OCI-LY1 (cell line): ENCODE results near the gene DCAF4.

Experiments used
- H2AFZ ChIP-seq: fragments of 200-600 bp; sonication (generic), shearing (Covaris generic); 2 replicates; pipeline ENCODE4 v1.6.0; 2014; ENCODE audit warnings: antibody characterized with exemption, mild to moderate bottlenecking, low read length
- H3F3A ChIP-seq: fragments of 200-600 bp; sonication (generic), shearing (Covaris generic); 2 replicates; pipeline ENCODE4 v1.6.0; 2014; ENCODE audit warnings: mild to moderate bottlenecking, antibody characterized with exemption, low read length, moderate library complexity; ENCODE audit not compliant: insufficient read depth
- H3K27ac ChIP-seq: fragments of 200-600 bp; sonication (generic); 2 replicates; pipeline ENCODE4 v1.5.1; 2014; ENCODE audit warnings: low read length, mixed run types, mild to moderate bottlenecking, low read depth; ENCODE audit not compliant: poor library complexity, severe bottlenecking
- H3K27me3 ChIP-seq: fragments of 200-600 bp; sonication (generic); 2 replicates; pipeline ENCODE4 v1.6.0; 2014; ENCODE audit warnings: antibody characterized with exemption, mild to moderate bottlenecking, low read length, moderate library complexity; ENCODE audit not compliant: insufficient read depth
- H3K36me3 ChIP-seq: fragments of 200-600 bp; sonication (generic); 2 replicates; pipeline ENCODE4 v1.6.1; 2014; ENCODE audit warnings: mild to moderate bottlenecking, antibody characterized with exemption, low read length, moderate library complexity, mixed read lengths; ENCODE audit not compliant: insufficient read depth
- H3K4me1 ChIP-seq: fragments of 200-600 bp; sonication (generic); 2 replicates; pipeline ENCODE4 v1.5.1; 2014; ENCODE audit warnings: mild to moderate bottlenecking, low read length, moderate library complexity; ENCODE audit not compliant: insufficient read depth, severe bottlenecking
- H3K4me2 ChIP-seq: fragments of 200-600 bp; sonication (generic), shearing (Covaris generic); 2 replicates; pipeline ENCODE4 v1.6.1; 2014; ENCODE audit warnings: low read length
- H3K4me3 ChIP-seq: fragments of 200-600 bp; sonication (generic); 2 replicates; pipeline ENCODE4 v1.5.1; 2014; ENCODE audit warnings: low read length, low read depth, mild to moderate bottlenecking, mixed read lengths; ENCODE audit not compliant: poor library complexity, severe bottlenecking
- H3K79me2 ChIP-seq: fragments of 200-600 bp; shearing (Covaris generic); 2 replicates; pipeline ENCODE4 v1.6.1; 2016; ENCODE audit warnings: mixed run types, low read length, mixed read lengths; ENCODE audit not compliant: insufficient read depth
- H3K9ac ChIP-seq: fragments of 200-600 bp; sonication (generic), shearing (Covaris generic); 2 replicates; pipeline ENCODE4 v1.6.1; 2014; ENCODE audit warnings: mild to moderate bottlenecking, low read length, mixed read lengths
- H3K9me2 ChIP-seq: fragments of 200-600 bp; sonication (generic), shearing (Covaris generic); 2 replicates; pipeline ENCODE4 v1.6.1; 2014; ENCODE audit warnings: low read depth, mild to moderate bottlenecking, low read length, mixed read lengths
- H3K9me3 ChIP-seq: fragments of 200-600 bp; shearing (Covaris generic); 2 replicates; pipeline ENCODE4 v1.6.1; 2014; ENCODE audit warnings: low read length, mixed read lengths
- H4K20me1 ChIP-seq: fragments of 200-600 bp; sonication (generic), shearing (Covaris generic); 2 replicates; pipeline ENCODE4 v1.6.0; 2016; ENCODE audit warnings: mild to moderate bottlenecking, low read length; ENCODE audit not compliant: insufficient read depth
- EZH2 ChIP-seq: fragments of 200-600 bp; sonication (generic), shearing (Covaris generic); IDR thresholded peaks from 2 replicates; pipeline ENCODE4 v1.8.0; 2017; ENCODE audit warnings: borderline replicate concordance, mixed run types, mild to moderate bottlenecking, antibody characterized with exemption, low read length, moderate library complexity, mixed read lengths
- TF ChIP-seq, protein P1 (sequence below): fragments of 200-600 bp; sonication (generic), shearing (Covaris generic); IDR thresholded peaks from 2 replicates; pipeline ENCODE4 v1.5.1; 2017; ENCODE audit warnings: mild to moderate bottlenecking, antibody characterized with exemption, low read length, moderate library complexity, mixed read lengths

Gene DCAF4

DNA sequence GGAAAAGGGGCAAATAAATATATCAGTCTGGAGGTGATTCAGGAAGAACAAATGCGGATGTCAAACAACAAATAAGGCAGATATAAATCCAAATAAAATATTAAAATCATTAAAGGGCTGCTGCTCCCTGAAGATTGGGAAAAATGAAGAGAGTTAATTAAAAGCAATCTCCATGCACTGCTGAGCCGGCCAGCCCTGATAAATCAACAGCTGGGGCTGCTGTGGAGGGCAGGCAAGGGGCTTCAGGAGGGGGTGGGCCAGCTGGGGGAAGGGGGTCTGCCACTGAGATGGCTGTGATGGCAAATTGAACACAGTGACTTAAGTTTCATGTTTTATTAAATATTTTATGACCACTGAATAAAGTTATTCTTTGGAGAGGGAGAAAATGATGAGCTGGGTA lies 44.7 kb upstream of the DCAF4 start:
- no peaks in the 10 kb centered on the region for H3K79me2 ChIP-seq
- no peak overlapping the region for H3K4me3 ChIP-seq
- H3K9me2 ChIP-seq, result no peaks in the 10 kb centered on the region
- TF ChIP-seq, protein P1, sequence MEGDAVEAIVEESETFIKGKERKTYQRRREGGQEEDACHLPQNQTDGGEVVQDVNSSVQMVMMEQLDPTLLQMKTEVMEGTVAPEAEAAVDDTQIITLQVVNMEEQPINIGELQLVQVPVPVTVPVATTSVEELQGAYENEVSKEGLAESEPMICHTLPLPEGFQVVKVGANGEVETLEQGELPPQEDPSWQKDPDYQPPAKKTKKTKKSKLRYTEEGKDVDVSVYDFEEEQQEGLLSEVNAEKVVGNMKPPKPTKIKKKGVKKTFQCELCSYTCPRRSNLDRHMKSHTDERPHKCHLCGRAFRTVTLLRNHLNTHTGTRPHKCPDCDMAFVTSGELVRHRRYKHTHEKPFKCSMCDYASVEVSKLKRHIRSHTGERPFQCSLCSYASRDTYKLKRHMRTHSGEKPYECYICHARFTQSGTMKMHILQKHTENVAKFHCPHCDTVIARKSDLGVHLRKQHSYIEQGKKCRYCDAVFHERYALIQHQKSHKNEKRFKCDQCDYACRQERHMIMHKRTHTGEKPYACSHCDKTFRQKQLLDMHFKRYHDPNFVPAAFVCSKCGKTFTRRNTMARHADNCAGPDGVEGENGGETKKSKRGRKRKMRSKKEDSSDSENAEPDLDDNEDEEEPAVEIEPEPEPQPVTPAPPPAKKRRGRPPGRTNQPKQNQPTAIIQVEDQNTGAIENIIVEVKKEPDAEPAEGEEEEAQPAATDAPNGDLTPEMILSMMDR, result no peak
- no peak for TF ChIP-seq EZH2
- H3K36me3 ChIP-seq, result no peaks in the 10 kb centered on the region
- H3K4me1 ChIP-seq, result no peaks in the 10 kb centered on the region
- no peak overlapping the region for H2AFZ ChIP-seq
- no peaks in the 10 kb centered on the region for H3F3A ChIP-seq
- no peak overlapping the region for H3K4me2 ChIP-seq
- H3K9me3 ChIP-seq, result no peaks in the 10 kb centered on the region; the same call in 1 of the 2 replicates
- no peaks in the 10 kb centered on the region; the same call in 1 of the 2 replicates for H3K27me3 ChIP-seq
- H3K27ac ChIP-seq, result no peak overlapping the region
- H4K20me1 ChIP-seq, result no peaks in the 10 kb centered on the region
- H3K9ac ChIP-seq, result no peak overlapping the region

DNA sequence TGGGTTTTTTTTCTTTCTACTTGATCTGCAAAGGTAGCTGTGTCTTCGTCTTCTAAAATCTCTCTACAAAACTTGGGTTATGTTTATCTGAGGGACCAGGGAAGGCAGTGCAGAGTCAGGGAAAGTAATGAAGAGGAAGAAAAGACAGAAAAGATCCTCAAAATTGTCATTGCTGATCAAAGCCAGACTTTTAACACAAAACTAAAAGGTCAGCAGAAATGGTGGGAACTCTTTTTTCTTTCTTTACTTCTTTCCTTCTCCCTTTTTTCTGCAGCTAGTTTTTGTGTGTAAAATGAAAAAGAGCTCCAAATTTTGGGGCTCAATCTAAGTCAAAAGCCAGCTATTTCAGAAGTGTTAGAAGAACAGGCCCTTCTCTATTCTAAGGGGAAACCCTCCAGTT lies 44.2 kb upstream of the DCAF4 start:
- Histone ChIP-seq H3K79me2 (no peaks in the 10 kb centered on the region), H2AFZ (no peak overlapping the region), H3K4me3 (no peak overlapping the region), H3K9me2 (no peaks in the 10 kb centered on the region), H4K20me1 (no peaks in the 10 kb centered on the region), H3F3A (no peaks in the 10 kb centered on the region), H3K9ac (no peak overlapping the region), H3K9me3 (no peaks in the 10 kb centered on the region; the same call in 1 of the 2 replicates), H3K4me1 (no peaks in the 10 kb centered on the region), H3K27ac (no peak overlapping the region), H3K36me3 (no peaks in the 10 kb centered on the region), H3K27me3 (no peaks in the 10 kb centered on the region; the same call in 1 of the 2 replicates), H3K4me2 (no peak overlapping the region)
- TF ChIP-seq, protein P1, result no peak
- no peak for TF ChIP-seq EZH2

DNA sequence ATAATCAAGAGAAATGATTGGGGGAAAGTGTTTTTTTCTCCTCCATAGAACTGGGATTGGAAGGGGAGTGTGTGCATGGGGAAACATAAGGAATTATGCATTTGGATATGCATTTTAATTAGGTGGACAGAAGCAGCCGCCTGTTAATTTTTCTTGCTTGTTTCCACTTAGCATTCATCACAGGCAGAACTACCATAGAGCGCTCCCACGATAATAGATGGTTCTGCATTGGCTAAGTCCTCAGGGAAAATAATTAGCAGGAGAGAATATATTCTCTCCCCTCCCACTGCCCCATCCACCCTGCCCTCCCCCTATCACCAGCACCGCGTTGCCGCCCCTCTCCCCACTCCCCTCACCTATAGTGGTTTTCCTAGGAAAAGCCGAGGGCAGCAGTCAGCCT lies 43.8 kb upstream of the DCAF4 start:
- no peak overlapping the region for H2AFZ ChIP-seq

More for the DNA sequence above, 43.8 kb upstream of the DCAF4 start:
- H3K9me3 ChIP-seq, result no peaks in the 10 kb centered on the region; the same call in 1 of the 2 replicates
- no peaks in the 10 kb centered on the region for H3F3A ChIP-seq
- H3K79me2 ChIP-seq, result no peaks in the 10 kb centered on the region
- H3K9me2 ChIP-seq, result no peaks in the 10 kb centered on the region
- H3K36me3 ChIP-seq, result no peaks in the 10 kb centered on the region
- H3K27me3 ChIP-seq, result no peaks in the 10 kb centered on the region; the same call in 1 of the 2 replicates
- H3K27ac ChIP-seq, result no peak overlapping the region
- no peak overlapping the region for H3K4me2 ChIP-seq
- no peaks in the 10 kb centered on the region for H3K4me1 ChIP-seq
- H4K20me1 ChIP-seq, result no peaks in the 10 kb centered on the region
- H3K9ac ChIP-seq, result no peak overlapping the region
- TF ChIP-seq, protein P1, result no peak
- no peak overlapping the region for H3K4me3 ChIP-seq
